Measurements from ENCODE around the gene OR5H15.
"Not testable (repeated sequence)": the region's sequence is repeated elsewhere in the genome, so short reads cannot be mapped to it uniquely, and the experiment has no call there.

The OR5H15 gene

GRCh38 chr3:98182196-98182595 is 15.7 kb downstream of the OR5H15 start:
- no peak for TF ChIP-seq CTCF (IDR thresholded peaks at IDR 0.05)
- Histone ChIP-seq H3K27me3 (no peaks in the 10 kb centered on the region), H3K4me3 (ENCODE audit: low read depth in 1 of 2, low read length in 1 of 2) (no peak overlapping the region), H3K27ac (no peak overlapping the region), H3K4me1 (ENCODE audit: control insufficient read depth in 1 of 2, insufficient read depth in 1 of 2, low read depth in 1 of 2, low read length in 1 of 2) (peaks cover 4 to 7% of the 10 kb centered on the region in 2 experiments), H3K36me3 (no peaks in the 10 kb centered on the region), H3K9me3 (no peaks in the 10 kb centered on the region)

GRCh38 chr3:98185180-98185579 is 18.7 kb downstream of the OR5H15 start:
- H3K27me3 ChIP-seq, result no peaks in the 10 kb centered on the region
- H3K9me3 ChIP-seq, result no peaks in the 10 kb centered on the region
- H3K4me1 ChIP-seq (ENCODE audit: control insufficient read depth in 1 of 2, insufficient read depth in 1 of 2, low read depth in 1 of 2, low read length in 1 of 2), result peaks cover 4 to 31% of the 10 kb centered on the region in 2 experiments
- TF ChIP-seq CTCF (IDR thresholded peaks at IDR 0.05), result no peak
- H3K36me3 ChIP-seq, result no peaks in the 10 kb centered on the region
- H3K4me3 ChIP-seq (ENCODE audit: low read depth in 1 of 2, low read length in 1 of 2), result no peak overlapping the region
- no peak overlapping the region for H3K27ac ChIP-seq

GRCh38 chr3:98188545-98188944 is 22.0 kb downstream of the OR5H15 start:
- peaks cover 0 to 24% of the 10 kb centered on the region in 2 experiments for H3K4me1 ChIP-seq (ENCODE audit: control insufficient read depth in 1 of 2, insufficient read depth in 1 of 2, low read depth in 1 of 2, low read length in 1 of 2)
- no peaks in the 10 kb centered on the region for H3K27me3 ChIP-seq
- peak overlapping the region; percentile 41 for H3K27ac ChIP-seq
- H3K4me3 ChIP-seq (ENCODE audit: low read depth in 1 of 2, low read length in 1 of 2), result no peak overlapping the region
- H3K9me3 ChIP-seq, result no peaks in the 10 kb centered on the region
- H3K36me3 ChIP-seq, result no peaks in the 10 kb centered on the region
- no peak for TF ChIP-seq CTCF (IDR thresholded peaks at IDR 0.05)

GRCh38 chr3:98190911-98191310 is 24.4 kb downstream of the OR5H15 start:
- not testable (repeated sequence) for H3K27ac ChIP-seq; H3K27me3 ChIP-seq; H3K36me3 ChIP-seq; H3K9me3 ChIP-seq; H3K4me3 ChIP-seq (ENCODE audit: low read depth in 1 of 2, low read length in 1 of 2)
- peaks cover 0 to 24% of the 10 kb centered on the region in 2 experiments for H3K4me1 ChIP-seq (ENCODE audit: control insufficient read depth in 1 of 2, insufficient read depth in 1 of 2, low read depth in 1 of 2, low read length in 1 of 2)

- H3K4me1 ChIP-seq (ENCODE audit: control insufficient read depth in 1 of 2, insufficient read depth in 1 of 2, low read depth in 1 of 2, low read length in 1 of 2); H3K27ac ChIP-seq; H3K36me3 ChIP-seq; H3K9me3 ChIP-seq; H3K4me3 ChIP-seq (ENCODE audit: low read depth in 1 of 2, low read length in 1 of 2); H3K27me3 ChIP-seq: not testable (repeated sequence)
These were observed 29.8 kb downstream of the OR5H15 start for GRCh38 chr3:98196293-98196692.

GRCh38 chr3:98199020-98199419 is 32.5 kb downstream of the OR5H15 start:
- Histone ChIP-seq H3K4me1 (ENCODE audit: control insufficient read depth in 1 of 2, insufficient read depth in 1 of 2, low read depth in 1 of 2, low read length in 1 of 2) (no peaks in the 10 kb centered on the region), H3K36me3 (no peaks in the 10 kb centered on the region), H3K27me3 (no peaks in the 10 kb centered on the region), H3K4me3 (ENCODE audit: low read depth in 1 of 2, low read length in 1 of 2) (no peak overlapping the region), H3K9me3 (no peaks in the 10 kb centered on the region), H3K27ac (no peak overlapping the region)
- TF ChIP-seq CTCF (IDR thresholded peaks at IDR 0.05), result no peak

GRCh38 chr3:98209244-98209643 is 42.7 kb downstream of the OR5H15 start:
- Histone ChIP-seq H3K4me1 (ENCODE audit: control insufficient read depth in 1 of 2, insufficient read depth in 1 of 2, low read depth in 1 of 2, low read length in 1 of 2) (no peaks in the 10 kb centered on the region), H3K27me3 (no peaks in the 10 kb centered on the region), H3K36me3 (no peaks in the 10 kb centered on the region), H3K9me3 (no peaks in the 10 kb centered on the region), H3K4me3 (ENCODE audit: low read depth in 1 of 2, low read length in 1 of 2) (no peak overlapping the region), H3K27ac (no peak overlapping the region)
- TF ChIP-seq CTCF (IDR thresholded peaks at IDR 0.05), result no peak

Measured in neutrophil (primary cell).